Mucosa of descending colon (tissue), 3 donors: ENCODE measurements around the gene SYNE2. TPM values are rescaled to one million over a fixed set of nuclear protein-coding genes. Genes with fewer than 3 reads are reported as not detected.

ENCODE experiments used
- ATAC-seq: fragments of 200-7000 bp; cut with Tn5 transposase; one replicate; pipeline ENCODE4 v1.9.1; 2020; ENCODE audit warnings: mild to moderate bottlenecking, moderate library complexity
- DNase-seq, 3 donors: peaks; one replicate each; pipeline ENCODE4 v3.0.0-alpha.2; 2020
- H3K36me3 ChIP-seq: fragments of 200-600 bp; one replicate; pipeline ENCODE4 v1.8.0; 2021; ENCODE audit warnings: low read depth, mild to moderate bottlenecking
- H3K4me1 ChIP-seq: fragments of 200-600 bp; one replicate; pipeline ENCODE4 v1.8.0; 2021; ENCODE audit warnings: low read depth, mild to moderate bottlenecking
- H3K4me3 ChIP-seq: fragments of 200-600 bp; one replicate; pipeline ENCODE4 v1.8.0; 2021; ENCODE audit warnings: mild to moderate bottlenecking
- H3K9me3 ChIP-seq: fragments of 200-600 bp; one replicate; pipeline ENCODE4 v1.8.0; 2021; ENCODE audit warnings: mild to moderate bottlenecking
- intact Hi-C, 2 donors: fragments of 100-400 bp; cut with DNase I in 1 of 2; cut with micrococcal nuclease in 1 of 2; formaldehyde crosslinking; loops; one replicate each; pipeline versions ENCODE4 v1.11.0 to v1.11.1; 2022; cut with DNase I, micrococcal nuclease
- total RNA-seq, 3 donors: library from RNA; stranded (reverse); fragmentation: NEBNext Ultra II Directional in 2 of 3; extraction: Animal tissue kit (Norgen Biotek cat#: 25700) in 2 of 3; gene quantifications; one replicate each; pipeline versions ENCODE4 v1.2.1 to v1.2.4, GENCODE V29; 2021 to 2023
- TF ChIP-seq, protein P1 (sequence below): fragments of 200-600 bp; IDR thresholded peaks from one replicate; pipeline ENCODE4 v1.8.0; 2022; ENCODE audit warnings: antibody characterized with exemption, mild to moderate bottlenecking
- donor health status: DM: no; HTN: no; CAD: no; lungs with moderate emphysema.
- donor health status: DM: no; HTN: no; CAD: no.
- donor health status: DM: no; HTN: yes; CAD: no.

The SYNE2 gene
- total RNA-seq, 3 donors from 2014 or later, result 104 to 215 (median 174) TPM

DNA sequence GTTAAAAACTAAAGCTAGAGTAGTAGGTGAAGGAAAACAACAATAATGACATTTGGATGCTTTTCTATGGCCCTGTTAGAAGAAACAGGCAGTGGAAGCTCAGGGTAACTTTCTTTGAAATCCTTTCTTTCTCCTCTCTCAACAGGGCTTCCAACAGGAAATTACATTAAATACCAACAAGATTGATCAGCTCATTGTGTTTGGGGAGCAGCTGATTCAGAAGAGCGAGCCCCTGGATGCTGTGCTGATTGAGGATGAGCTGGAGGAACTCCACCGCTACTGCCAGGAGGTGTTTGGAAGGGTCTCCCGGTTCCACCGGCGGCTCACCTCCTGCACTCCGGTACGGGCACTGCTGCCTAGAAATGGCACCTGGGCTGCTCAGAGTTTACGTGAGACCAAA is 359.9 kb downstream of the SYNE2 start:
- Histone ChIP-seq H3K9me3 (no peaks in the 10 kb centered on the region), H3K36me3 (peaks cover 14% of the 10 kb centered on the region), H3K4me1 (no peaks in the 10 kb centered on the region), H3K4me3 (no peak overlapping the region)
- TF ChIP-seq, protein P1, sequence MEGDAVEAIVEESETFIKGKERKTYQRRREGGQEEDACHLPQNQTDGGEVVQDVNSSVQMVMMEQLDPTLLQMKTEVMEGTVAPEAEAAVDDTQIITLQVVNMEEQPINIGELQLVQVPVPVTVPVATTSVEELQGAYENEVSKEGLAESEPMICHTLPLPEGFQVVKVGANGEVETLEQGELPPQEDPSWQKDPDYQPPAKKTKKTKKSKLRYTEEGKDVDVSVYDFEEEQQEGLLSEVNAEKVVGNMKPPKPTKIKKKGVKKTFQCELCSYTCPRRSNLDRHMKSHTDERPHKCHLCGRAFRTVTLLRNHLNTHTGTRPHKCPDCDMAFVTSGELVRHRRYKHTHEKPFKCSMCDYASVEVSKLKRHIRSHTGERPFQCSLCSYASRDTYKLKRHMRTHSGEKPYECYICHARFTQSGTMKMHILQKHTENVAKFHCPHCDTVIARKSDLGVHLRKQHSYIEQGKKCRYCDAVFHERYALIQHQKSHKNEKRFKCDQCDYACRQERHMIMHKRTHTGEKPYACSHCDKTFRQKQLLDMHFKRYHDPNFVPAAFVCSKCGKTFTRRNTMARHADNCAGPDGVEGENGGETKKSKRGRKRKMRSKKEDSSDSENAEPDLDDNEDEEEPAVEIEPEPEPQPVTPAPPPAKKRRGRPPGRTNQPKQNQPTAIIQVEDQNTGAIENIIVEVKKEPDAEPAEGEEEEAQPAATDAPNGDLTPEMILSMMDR, result no peak
- ATAC-seq (no peak), DNase-seq (no peak)
- intact Hi-C loops, result no loop called here

DNA sequence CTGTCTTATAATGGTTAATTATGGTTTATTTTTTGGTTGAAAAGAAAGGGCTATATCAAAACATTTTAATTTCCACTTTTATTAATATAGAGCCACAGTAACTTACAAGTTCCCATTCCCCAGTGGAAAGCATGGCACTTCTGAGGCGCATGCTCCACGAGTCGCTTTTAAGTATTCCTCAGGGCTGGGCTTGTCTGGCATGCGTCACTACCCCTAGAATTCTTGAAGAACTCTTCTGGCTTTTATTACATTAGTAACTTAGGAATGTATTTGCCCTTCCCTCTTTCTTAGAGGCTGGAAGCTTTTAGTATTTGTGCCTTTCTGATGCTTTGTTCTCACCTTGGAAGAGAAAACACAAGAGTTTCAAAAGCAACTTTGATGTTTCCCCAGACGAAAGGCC is 360.3 kb downstream of the SYNE2 start:
- H3K4me1 ChIP-seq, result no peaks in the 10 kb centered on the region
- H3K4me3 ChIP-seq, result no peak overlapping the region
- intact Hi-C loops, result no loop called here
- H3K9me3 ChIP-seq, result no peaks in the 10 kb centered on the region
- ATAC-seq (no peak), DNase-seq (no peak)
- TF ChIP-seq, protein P1, result no peak
- peaks cover 14% of the 10 kb centered on the region for H3K36me3 ChIP-seq

DNA sequence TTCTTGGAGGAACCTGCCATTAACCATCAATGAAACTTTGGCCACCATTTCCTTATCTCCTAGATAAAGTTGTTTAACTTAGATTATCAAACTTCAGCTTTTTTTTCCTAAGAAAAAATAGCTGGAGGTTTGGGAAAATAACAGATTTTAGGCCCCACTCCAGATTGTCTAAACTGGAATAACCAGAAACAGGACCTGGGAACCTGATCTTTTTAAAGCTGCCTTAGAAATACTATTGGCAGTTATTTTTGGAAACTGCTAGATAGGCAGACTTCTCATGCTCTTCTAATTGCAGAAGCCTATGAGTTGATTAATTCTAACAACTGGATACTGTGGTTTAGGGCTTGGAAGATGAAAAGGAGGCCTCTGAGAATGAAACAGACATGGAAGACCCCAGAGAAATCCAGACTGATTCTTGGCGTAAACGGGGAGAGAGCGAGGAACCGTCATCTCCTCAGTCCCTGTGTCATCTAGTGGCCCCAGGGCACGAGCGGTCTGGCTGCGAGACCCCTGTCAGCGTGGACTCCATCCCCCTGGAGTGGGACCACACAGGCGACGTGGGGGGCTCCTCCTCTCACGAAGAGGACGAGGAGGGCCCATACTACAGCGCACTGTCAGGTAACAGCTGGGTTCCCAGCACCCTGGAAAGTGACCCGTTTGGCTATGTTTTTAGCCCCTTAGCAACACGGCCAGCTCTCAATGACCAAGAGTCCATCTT is 361.2 kb downstream of the SYNE2 start:
- ATAC-seq, result no peak

DNA sequence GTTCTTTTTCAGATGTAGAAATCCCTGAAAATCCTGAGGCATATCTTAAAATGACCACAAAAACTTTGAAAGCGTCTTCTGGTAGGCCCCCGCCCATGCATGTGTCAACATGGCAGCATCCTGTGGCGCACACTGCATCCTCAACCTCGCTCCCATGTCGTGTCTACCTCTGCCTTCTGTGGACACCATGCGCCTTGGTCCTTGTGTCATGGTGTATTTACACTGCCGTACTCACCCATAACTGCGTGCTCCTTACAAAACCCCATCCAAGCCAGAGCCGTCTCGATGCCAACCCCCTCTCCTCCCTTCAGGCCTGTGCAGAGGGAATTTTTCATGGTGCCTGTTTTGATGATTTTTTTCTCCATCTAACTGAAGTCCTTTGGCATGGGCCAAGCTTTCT is 362.5 kb downstream of the SYNE2 start:
- intact Hi-C loops, result no loop called here
- DNase-seq (no peak), ATAC-seq (no peak)
- TF ChIP-seq, protein P1, result no peak
- Histone ChIP-seq H3K36me3 (peaks cover 4% of the 10 kb centered on the region), H3K4me1 (no peaks in the 10 kb centered on the region), H3K9me3 (no peaks in the 10 kb centered on the region), H3K4me3 (no peak overlapping the region)

More for the DNA sequence above, 361.2 kb downstream of the SYNE2 start:
- no peak for DNase-seq
- intact Hi-C loops, result no loop called here
- TF ChIP-seq, protein P1, result no peak
- Histone ChIP-seq H3K4me1 (no peaks in the 10 kb centered on the region), H3K4me3 (no peak overlapping the region), H3K36me3 (peaks cover 11% of the 10 kb centered on the region), H3K9me3 (no peaks in the 10 kb centered on the region)

DNA sequence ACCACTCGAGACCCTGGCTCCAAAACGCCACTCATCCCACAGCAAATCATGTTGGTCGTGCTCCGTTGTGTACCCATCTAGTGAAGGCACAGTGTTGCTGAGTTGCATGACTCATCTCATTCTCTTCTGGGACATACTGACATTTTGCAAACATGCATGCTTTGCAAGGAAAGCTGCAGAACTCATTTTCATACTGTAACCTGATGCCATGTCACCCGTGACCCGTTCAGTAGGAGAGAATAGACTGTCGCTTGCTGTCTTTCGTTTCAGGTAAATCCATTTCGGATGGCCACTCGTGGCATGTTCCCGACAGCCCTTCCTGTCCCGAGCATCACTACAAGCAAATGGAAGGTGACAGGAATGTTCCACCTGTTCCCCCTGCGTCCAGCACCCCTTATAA is 363.2 kb downstream of the SYNE2 start:
- H3K9me3 ChIP-seq, result no peaks in the 10 kb centered on the region
- no peak for DNase-seq
- intact Hi-C loops, result no loop called here
- H3K36me3 ChIP-seq, result peaks cover 9% of the 10 kb centered on the region
- no peak overlapping the region for H3K4me3 ChIP-seq
- no peaks in the 10 kb centered on the region for H3K4me1 ChIP-seq
- no peak for ATAC-seq
- TF ChIP-seq, protein P1, result no peak
